Neural cell (in vitro differentiated cells): ENCODE results near the gene NAE1. TPM values are rescaled to one million over a fixed set of nuclear protein-coding genes. Genes with fewer than 3 reads are reported as not detected.

ENCODE experiments used
- H2AFZ ChIP-seq: fragments of 200-600, 300-800 bp; sonication (generic), shearing (Covaris generic); 2 replicates; pipeline ENCODE4 v1.6.0; 2014; ENCODE audit warnings: low read depth, mild to moderate bottlenecking, antibody characterized with exemption, low read length, moderate library complexity
- H3F3A ChIP-seq: fragments of 200-600 bp; shearing (Covaris generic); 2 replicates; pipeline ENCODE4 v1.6.1; 2016; ENCODE audit warnings: mild to moderate bottlenecking, moderate library complexity, mixed read lengths, antibody characterized with exemption, low read length; ENCODE audit not compliant: insufficient read depth, poor library complexity, severe bottlenecking
- H3K27ac ChIP-seq: fragments of 200-600, 300-800 bp; sonication (generic), shearing (Covaris generic); 2 replicates; pipeline ENCODE4 v1.5.1; 2014; ENCODE audit warnings: mild to moderate bottlenecking, low read length, moderate library complexity
- H3K27me3 ChIP-seq: fragments of 300-800, 200-600 bp; sonication (generic), shearing (Covaris generic); 2 replicates; pipeline ENCODE4 v1.6.0; 2014; ENCODE audit warnings: mild to moderate bottlenecking, low read depth, low read length, moderate library complexity; ENCODE audit not compliant: insufficient read depth
- H3K36me3 ChIP-seq: fragments of 300-800, 200-600 bp; sonication (generic), shearing (Covaris generic); 2 replicates; pipeline ENCODE4 v1.5.1; 2014; ENCODE audit warnings: mild to moderate bottlenecking, antibody characterized with exemption, low read length, moderate library complexity; ENCODE audit not compliant: insufficient read depth
- H3K4me2 ChIP-seq: fragments of 300-800, 200-600 bp; sonication (generic), shearing (Covaris generic); 2 replicates; pipeline ENCODE4 v1.6.0; 2014; ENCODE audit warnings: mild to moderate bottlenecking, low read length
- H3K4me3 ChIP-seq: fragments of 300-800, 200-600 bp; sonication (generic), shearing (Covaris generic); 2 replicates; pipeline ENCODE4 v1.5.1; 2014; ENCODE audit warnings: mild to moderate bottlenecking, low read length, moderate library complexity
- H3K79me2 ChIP-seq: fragments of 200-600 bp; shearing (Covaris generic); replicated peaks from 2 replicates; pipeline ENCODE4 v1.6.0; 2014; ENCODE audit warnings: mild to moderate bottlenecking, low read length, moderate library complexity; ENCODE audit not compliant: insufficient read depth
- H3K9ac ChIP-seq: fragments of 300-800, 200-600 bp; sonication (generic), shearing (Covaris generic); 2 replicates; pipeline ENCODE4 v1.6.1; 2016; ENCODE audit warnings: mild to moderate bottlenecking, low read length, mixed read lengths
- H3K9me2 ChIP-seq: fragments of 200-600 bp; shearing (Covaris generic); 2 replicates; pipeline ENCODE4 v1.6.1; 2016; ENCODE audit warnings: mild to moderate bottlenecking, low read length, mixed read lengths; ENCODE audit not compliant: insufficient read depth
- H3K9me3 ChIP-seq: fragments of 200-600, 300-800 bp; sonication (generic), shearing (Covaris generic); 2 replicates; pipeline ENCODE4 v1.6.1; 2016; ENCODE audit warnings: mild to moderate bottlenecking, mixed run types, low read length, moderate library complexity, mixed read lengths
- H4K20me1 ChIP-seq: fragments of 200-600 bp; shearing (Covaris generic); 2 replicates; pipeline ENCODE4 v1.6.1; 2016; ENCODE audit warnings: mild to moderate bottlenecking, mixed run types; ENCODE audit not compliant: insufficient read depth
- EP300 ChIP-seq: fragments of 450-650 bp; conservative IDR thresholded peaks from 2 replicates; pipeline ENCODE4 v1.6.1; 2014; ENCODE audit warnings: antibody characterized with exemption, mild to moderate bottlenecking, moderate library complexity; ENCODE audit not compliant: poor library complexity, severe bottlenecking
- EZH2 ChIP-seq: fragments of 200-600, 300-800 bp; shearing (Covaris generic), sonication (generic); IDR thresholded peaks from 2 replicates; pipeline ENCODE4 v1.6.1; 2014; ENCODE audit warnings: antibody characterized with exemption, low read length, borderline replicate concordance, mild to moderate bottlenecking; ENCODE audit not compliant: insufficient read depth, poor library complexity, severe bottlenecking
- MXI1 ChIP-seq: fragments of 450-650 bp; conservative IDR thresholded peaks from 2 replicates; pipeline ENCODE4 v1.6.1; 2014; ENCODE audit warnings: antibody characterized with exemption, mild to moderate bottlenecking; ENCODE audit not compliant: poor library complexity, severe bottlenecking
- POLR2AphosphoS5 ChIP-seq: IDR thresholded peaks from 2 replicates; pipeline ENCODE4 v1.6.1; 2012
- RAD21 ChIP-seq: fragments of 450-650 bp; conservative IDR thresholded peaks from 2 replicates; pipeline ENCODE4 v1.6.1; 2014; ENCODE audit warnings: antibody characterized with exemption, mild to moderate bottlenecking, moderate library complexity
- SMC3 ChIP-seq: fragments of 450-650 bp; conservative IDR thresholded peaks from 2 replicates; pipeline ENCODE4 v1.6.1; 2014; ENCODE audit warnings: antibody characterized with exemption, mild to moderate bottlenecking, moderate library complexity; ENCODE audit not compliant: poor library complexity
- TAF1 ChIP-seq: IDR thresholded peaks from 2 replicates; pipeline ENCODE4 v1.6.1; 2012; ENCODE audit warnings: low read depth
- polyA plus RNA-seq: library from polyadenylated mRNA; depleted of rRNA; stranded (reverse); fragments of >200 nt; gene quantifications from 2 replicates; pipeline ENCODE4 v1.2.3, GENCODE V29; 2014
- TF ChIP-seq, protein P1 (sequence below): fragments of 450-650 bp; IDR thresholded peaks from 2 replicates; pipeline ENCODE4 v1.5.1; 2014; ENCODE audit warnings: antibody characterized with exemption, mild to moderate bottlenecking, moderate library complexity; ENCODE audit not compliant: poor library complexity, severe bottlenecking
- TF ChIP-seq, protein P2 (sequence below): IDR thresholded peaks from 2 replicates; pipeline ENCODE4 v1.6.1; 2012; ENCODE audit warnings: borderline replicate concordance

Gene NAE1
- polyA plus RNA-seq, 1 donor from 2014 or later, result 227 TPM

DNA sequence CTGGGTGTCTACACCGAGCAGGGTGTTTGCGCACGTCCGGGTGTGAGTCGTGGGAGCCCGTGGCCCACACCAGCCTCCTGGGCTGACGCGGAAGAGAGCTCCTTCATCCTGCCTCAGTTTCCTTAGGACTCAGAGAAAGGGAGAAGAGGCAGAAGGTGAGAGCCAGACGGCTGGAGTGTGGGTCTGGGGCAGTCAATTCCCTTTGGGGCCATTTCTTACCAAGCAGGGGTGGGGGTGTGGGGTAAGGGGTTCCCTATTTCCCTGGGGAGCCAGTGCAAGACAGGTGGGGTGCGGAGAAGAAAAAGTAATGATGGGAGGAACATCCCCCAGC lies 14.3 kb upstream of the NAE1 start:
- Histone ChIP-seq H3K36me3 (no peaks in the 10 kb centered on the region), H3K9ac (no peak overlapping the region), H3K79me2 (no peaks in the 10 kb centered on the region), H4K20me1 (no peaks in the 10 kb centered on the region), H2AFZ (no peak overlapping the region), H3K4me3 (peak overlapping the region; percentile 69), H3K4me2 (no peak overlapping the region), H3F3A (no peaks in the 10 kb centered on the region), H3K27ac (no peak overlapping the region), H3K9me3 (no peaks in the 10 kb centered on the region), H3K27me3 (peaks cover 47% of the 10 kb centered on the region), H3K9me2 (no peaks in the 10 kb centered on the region)
- TF ChIP-seq, protein P1, sequence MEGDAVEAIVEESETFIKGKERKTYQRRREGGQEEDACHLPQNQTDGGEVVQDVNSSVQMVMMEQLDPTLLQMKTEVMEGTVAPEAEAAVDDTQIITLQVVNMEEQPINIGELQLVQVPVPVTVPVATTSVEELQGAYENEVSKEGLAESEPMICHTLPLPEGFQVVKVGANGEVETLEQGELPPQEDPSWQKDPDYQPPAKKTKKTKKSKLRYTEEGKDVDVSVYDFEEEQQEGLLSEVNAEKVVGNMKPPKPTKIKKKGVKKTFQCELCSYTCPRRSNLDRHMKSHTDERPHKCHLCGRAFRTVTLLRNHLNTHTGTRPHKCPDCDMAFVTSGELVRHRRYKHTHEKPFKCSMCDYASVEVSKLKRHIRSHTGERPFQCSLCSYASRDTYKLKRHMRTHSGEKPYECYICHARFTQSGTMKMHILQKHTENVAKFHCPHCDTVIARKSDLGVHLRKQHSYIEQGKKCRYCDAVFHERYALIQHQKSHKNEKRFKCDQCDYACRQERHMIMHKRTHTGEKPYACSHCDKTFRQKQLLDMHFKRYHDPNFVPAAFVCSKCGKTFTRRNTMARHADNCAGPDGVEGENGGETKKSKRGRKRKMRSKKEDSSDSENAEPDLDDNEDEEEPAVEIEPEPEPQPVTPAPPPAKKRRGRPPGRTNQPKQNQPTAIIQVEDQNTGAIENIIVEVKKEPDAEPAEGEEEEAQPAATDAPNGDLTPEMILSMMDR, result no peak
- TF ChIP-seq POLR2AphosphoS5, result no peak
- no peak for TF ChIP-seq SMC3
- no peak for TF ChIP-seq MXI1
- TF ChIP-seq, protein P2, sequence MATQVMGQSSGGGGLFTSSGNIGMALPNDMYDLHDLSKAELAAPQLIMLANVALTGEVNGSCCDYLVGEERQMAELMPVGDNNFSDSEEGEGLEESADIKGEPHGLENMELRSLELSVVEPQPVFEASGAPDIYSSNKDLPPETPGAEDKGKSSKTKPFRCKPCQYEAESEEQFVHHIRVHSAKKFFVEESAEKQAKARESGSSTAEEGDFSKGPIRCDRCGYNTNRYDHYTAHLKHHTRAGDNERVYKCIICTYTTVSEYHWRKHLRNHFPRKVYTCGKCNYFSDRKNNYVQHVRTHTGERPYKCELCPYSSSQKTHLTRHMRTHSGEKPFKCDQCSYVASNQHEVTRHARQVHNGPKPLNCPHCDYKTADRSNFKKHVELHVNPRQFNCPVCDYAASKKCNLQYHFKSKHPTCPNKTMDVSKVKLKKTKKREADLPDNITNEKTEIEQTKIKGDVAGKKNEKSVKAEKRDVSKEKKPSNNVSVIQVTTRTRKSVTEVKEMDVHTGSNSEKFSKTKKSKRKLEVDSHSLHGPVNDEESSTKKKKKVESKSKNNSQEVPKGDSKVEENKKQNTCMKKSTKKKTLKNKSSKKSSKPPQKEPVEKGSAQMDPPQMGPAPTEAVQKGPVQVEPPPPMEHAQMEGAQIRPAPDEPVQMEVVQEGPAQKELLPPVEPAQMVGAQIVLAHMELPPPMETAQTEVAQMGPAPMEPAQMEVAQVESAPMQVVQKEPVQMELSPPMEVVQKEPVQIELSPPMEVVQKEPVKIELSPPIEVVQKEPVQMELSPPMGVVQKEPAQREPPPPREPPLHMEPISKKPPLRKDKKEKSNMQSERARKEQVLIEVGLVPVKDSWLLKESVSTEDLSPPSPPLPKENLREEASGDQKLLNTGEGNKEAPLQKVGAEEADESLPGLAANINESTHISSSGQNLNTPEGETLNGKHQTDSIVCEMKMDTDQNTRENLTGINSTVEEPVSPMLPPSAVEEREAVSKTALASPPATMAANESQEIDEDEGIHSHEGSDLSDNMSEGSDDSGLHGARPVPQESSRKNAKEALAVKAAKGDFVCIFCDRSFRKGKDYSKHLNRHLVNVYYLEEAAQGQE, result no peak
- no peak for TF ChIP-seq RAD21
- no peak for TF ChIP-seq EP300
- TF ChIP-seq TAF1, result no peak
- no peak for TF ChIP-seq EZH2

DNA sequence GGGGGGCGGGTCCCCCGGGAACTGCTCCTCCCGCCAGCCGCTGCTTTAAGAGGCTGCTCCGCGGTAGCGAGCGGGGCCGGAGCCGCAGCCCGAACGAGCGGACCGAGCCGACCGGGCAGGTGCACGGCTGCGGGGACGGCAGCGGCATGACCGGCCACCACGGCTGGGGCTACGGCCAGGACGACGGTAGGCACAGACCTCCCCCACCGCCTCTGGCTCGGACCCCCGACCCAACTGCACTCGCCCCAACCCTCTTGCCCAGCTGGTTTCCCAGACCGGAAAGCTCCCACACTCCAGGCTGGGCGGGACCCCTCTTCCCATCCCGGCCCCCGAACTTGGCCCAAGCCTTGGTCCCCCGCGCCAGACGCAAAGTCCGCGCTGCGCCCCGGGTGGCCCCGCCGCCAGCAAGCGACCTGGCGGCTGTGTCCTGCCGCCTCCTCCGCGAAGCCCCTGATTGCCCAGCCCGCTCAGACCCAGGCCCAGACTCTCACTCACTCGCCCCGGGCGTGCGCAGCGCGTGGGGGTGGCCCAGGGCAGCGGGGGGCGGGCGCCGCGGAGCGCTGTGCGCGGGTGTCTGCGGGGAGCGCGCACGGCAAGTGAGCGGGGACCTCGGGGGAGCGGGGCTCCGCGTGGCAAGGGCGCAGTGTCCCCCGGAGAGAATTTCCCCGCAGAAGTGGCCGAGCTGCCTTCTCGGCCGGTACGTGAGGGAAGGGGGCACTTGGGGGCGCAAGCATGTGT lies 13.7 kb upstream of the NAE1 start, which contains the start of gene CA7:
CA7 (plus strand) TSS at position 73 of the 738 bp plus-strand sequence; CDS start at position 147, 74 bp downstream.
- Histone ChIP-seq H3K9me2 (no peaks in the 10 kb centered on the region), H3K27me3 (peaks cover 47% of the 10 kb centered on the region), H3K4me2 (no peak within 1 kb of the TSS), H3K79me2 (no peaks in the 10 kb centered on the region), H3K4me3 (peak within 1 kb of the TSS; percentile 69), H3K36me3 (no peaks in the 10 kb centered on the region), H4K20me1 (no peaks in the 10 kb centered on the region), H3K9ac (peak within 1 kb of the TSS; percentile 38), H2AFZ (no peak within 1 kb of the TSS), H3K9me3 (no peaks in the 10 kb centered on the region), H3F3A (no peaks in the 10 kb centered on the region), H3K27ac (no peak within 1 kb of the TSS)
- TF ChIP-seq RAD21 (no peak), MXI1 (no peak), EP300 (no peak), EZH2 (no peak), TAF1 (no peak), SMC3 (no peak), POLR2AphosphoS5 (no peak)
- TF ChIP-seq, protein P2, result no peak
